OCI-LY3 (cell line): ENCODE data around the gene PTK6.

Source experiments
- CTCF ChIP-seq: fragments of 200-600, 300-600 bp; sonication (generic); IDR thresholded peaks from 2 replicates; pipeline ENCODE4 v1.5.1; 2014; ENCODE audit warnings: antibody characterized with exemption, low read length, low read depth
- EZH2phosphoT487 ChIP-seq: fragments of 200-600 bp; shearing (Covaris generic); IDR thresholded peaks from 2 replicates; pipeline ENCODE4 v1.6.1; 2018; ENCODE audit warnings: antibody characterized with exemption, mixed run types, low read depth

DNA sequence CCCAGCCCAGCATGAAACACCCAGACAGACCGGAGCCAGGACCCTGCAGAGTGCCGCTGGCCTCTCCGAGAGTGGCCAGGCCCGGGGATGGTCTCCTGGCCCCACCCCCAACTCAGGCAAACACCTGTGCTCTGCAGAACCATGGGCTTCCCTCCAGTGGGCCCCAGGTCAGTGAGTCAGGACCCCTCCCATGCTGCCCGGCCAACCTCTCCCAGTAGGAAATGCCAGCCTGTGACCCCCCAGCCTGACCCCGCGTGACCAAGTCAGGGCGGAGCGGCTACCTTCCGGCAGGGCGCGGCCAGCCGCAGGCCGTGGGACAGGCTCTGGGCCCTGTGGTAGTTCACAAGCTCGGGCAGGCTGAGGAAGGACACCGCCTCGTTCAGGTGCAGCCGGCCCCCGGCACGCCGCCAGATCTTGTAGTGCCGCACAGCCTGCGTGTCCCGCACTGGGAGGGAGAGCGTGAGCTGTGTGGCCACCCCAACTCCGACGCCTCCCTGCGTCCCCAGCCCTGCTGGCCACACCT lies 3.2 kb downstream of the PTK6 start:
- TF ChIP-seq CTCF (no peak), EZH2phosphoT487 (no peak)
